K562 (cell line): ENCODE results near the gene SLC22A4. TPM values are rescaled to one million over a fixed set of nuclear protein-coding genes. Genes with fewer than 3 reads are reported as not detected.

ENCODE experiments used
- ATAC-seq: fragments of 200-7000 bp; cut with Tn5 transposase; 3 replicates; pipeline ENCODE4 v1.9.1; 2020; ENCODE audit warnings: moderate library complexity
- BruUV-seq: library from RNA; stranded (reverse); fragments of 400-500 nt; replicated peaks from 2 replicates; lab custom pipeline; 2021; lab: Mats Ljungman, UMichigan
- CTCF ChIA-PET: fragments of 300-600 bp; formaldehyde crosslinking; extraction: SDS; loops from one replicate; lab custom pipeline; 2021; ENCODE audit warnings: low intra/inter-chr PET ratio; lab: Yijun Ruan, JAX
- POLR2A ChIA-PET: fragments of 300-600, 350-650 bp; sonication (Branson Sonifier 250); formaldehyde crosslinking; extraction: SDS; loops from one replicate; lab custom pipeline; 2021; ENCODE audit warnings: antibody characterized with exemption, inconsistent platforms; lab: Yijun Ruan, JAX
- DNase-seq, 4 experiments: peaks; one replicate each; pipeline versions ENCODE4 v3.0.0 to v3.0.0-alpha.2; 2011 to 2018; ENCODE audit warnings: low spot score in 3 of 4, mixed read lengths in 3 of 4; ENCODE audit errors: extremely low read depth in 1 of 4
- FAIRE-seq: peaks from 2 replicates; lab custom pipeline; 2011; peaks lifted over from hg19 to GRCh38; lab: Jason Lieb, UNC
- H2AFZ ChIP-seq: 2 replicates; pipeline ENCODE4 v1.6.0; 2011; ENCODE audit warnings: low read depth, low read length, control low read depth, inconsistent platforms
- H3K27ac ChIP-seq: fragments of 200-600 bp; 3 replicates; pipeline ENCODE4 v1.8.0; 2011; ENCODE audit warnings: low read depth, mild to moderate bottlenecking, control low read depth, inconsistent platforms, low read length, moderate library complexity, mixed read lengths; ENCODE audit errors: extremely low read depth
- H3K27me3 ChIP-seq, 2 experiments: fragments of 300-600 bp in 1 of 2; 2 replicates in 1 of 2; 3 replicates in 1 of 2; pipeline versions ENCODE4 v1.6.0 to v1.8.0; 2011; ENCODE audit warnings: inconsistent platforms in 2 of 2, low read length in 2 of 2, mild to moderate bottlenecking in 1 of 2, mixed read lengths in 1 of 2, moderate library complexity in 1 of 2; ENCODE audit not compliant: control insufficient read depth in 2 of 2, insufficient read depth in 2 of 2
- H3K36me3 ChIP-seq: fragments of 300-600 bp; 3 replicates; pipeline ENCODE4 v1.8.0; 2011; ENCODE audit warnings: mild to moderate bottlenecking, low read length, inconsistent platforms; ENCODE audit not compliant: control insufficient read depth, insufficient read depth
- H3K4me1 ChIP-seq, 2 experiments: fragments of 200-600 bp in 1 of 2; replicated peaks in 1 of 2; 2 replicates in 1 of 2; 3 replicates in 1 of 2; pipeline versions ENCODE4 v1.5.1 to v1.8.0; 2011; ENCODE audit warnings: inconsistent platforms in 2 of 2, low read length in 2 of 2, mild to moderate bottlenecking in 1 of 2, mixed read lengths in 1 of 2, moderate library complexity in 1 of 2; ENCODE audit not compliant: control insufficient read depth in 2 of 2, insufficient read depth in 2 of 2
- H3K4me2 ChIP-seq: 2 replicates; pipeline ENCODE4 v1.6.1; 2011; ENCODE audit warnings: low read length, control low read depth, inconsistent platforms, mixed read lengths; ENCODE audit not compliant: insufficient read depth
- H3K4me3 ChIP-seq: fragments of 200-600 bp; sonication (generic), shearing (Covaris generic); 2 replicates; pipeline ENCODE4 v1.5.1; 2016; ENCODE audit warnings: control low read depth, inconsistent platforms
- H3K79me2 ChIP-seq: fragments of 200-600 bp; 3 replicates; pipeline ENCODE4 v1.8.0; 2011; ENCODE audit warnings: low read length, inconsistent platforms; ENCODE audit not compliant: control insufficient read depth, insufficient read depth
- H3K9ac ChIP-seq, 2 experiments: 2 replicates each; pipeline versions ENCODE4 v1.6.0 to v1.6.1; 2011; ENCODE audit warnings: low read depth in 2 of 2, low read length in 2 of 2, control low read depth in 1 of 2, inconsistent platforms in 1 of 2, mild to moderate bottlenecking in 1 of 2, mixed read lengths in 1 of 2; ENCODE audit not compliant: insufficient read depth in 1 of 2
- H3K9me1 ChIP-seq: one replicate; pipeline ENCODE4 v1.6.0; 2011; ENCODE audit warnings: inconsistent platforms, mild to moderate bottlenecking, low read length, moderate library complexity; ENCODE audit not compliant: control insufficient read depth, insufficient read depth
- H3K9me3 ChIP-seq: replicated peaks from 2 replicates; pipeline ENCODE4 v1.5.1; 2011; ENCODE audit warnings: low read depth, low read length, inconsistent platforms; ENCODE audit not compliant: control insufficient read depth, insufficient read depth
- H4K20me1 ChIP-seq: replicated peaks from 2 replicates; pipeline ENCODE4 v1.6.1; 2011; ENCODE audit warnings: low read length, inconsistent platforms, mixed read lengths; ENCODE audit not compliant: control insufficient read depth, insufficient read depth
- FOXA3 ChIP-seq, 2 experiments: fragments of 450-650 bp in 1 of 2; sonication (generic) in 1 of 2; formaldehyde crosslinking; IDR thresholded peaks in 1 of 2; conservative IDR thresholded peaks in 1 of 2; 2 replicates each; pipeline versions ENCODE4 v1.4.0 to v1.8.0; 2020 to 2022; ENCODE audit warnings: mild to moderate bottlenecking in 2 of 2, missing genetic modification reagents in 1 of 2
- ZNF174 ChIP-seq: fragments of 250-450 bp; sonication (Bioruptor Pico); IDR thresholded peaks from 2 replicates; pipeline ENCODE4 v1.4.0; 2020; ENCODE audit warnings: mild to moderate bottlenecking
- WGBS: fragments of 100-300 bp; shearing (Covaris generic); methylation state at CpG from one replicate; pipeline ENCODE4 v1.1.6; 2016; ENCODE audit warnings: low coverage, mixed read lengths; ENCODE audit not compliant: insufficient coverage; ENCODE audit errors: missing lambda C conversion rate; 5-methylcytosine and 5-hydroxymethylcytosine counted together
- in situ Hi-C: fragments of 300-500 bp; cut with MboI; formaldehyde crosslinking; loops from 4 replicates; pipeline ENCODE4 v1.15.0; 2018; ENCODE audit warnings: inconsistent platforms, mixed read lengths
- intact Hi-C: fragments of 100-400 bp; cut with micrococcal nuclease; formaldehyde crosslinking; loops from 2 replicates; pipeline ENCODE4 v1.14.2; 2022
- polyA plus RNA-seq, 8 experiments: library from polyadenylated mRNA; depleted of rRNA in 4 of 8; stranded (reverse) in 5 of 8; unstranded in 3 of 8; fragments of >200 nt; fragmentation: Nextera tagmentation in 2 of 8; fragmentation: Illumina TruSeq in 1 of 8; extraction: Ambion mirVana in 2 of 8; extraction: Trizol in 1 of 8; gene quantifications; 2 replicates each; pipeline versions ENCODE4 v1.2.1 to v1.2.3, GENCODE V29; 2011 to 2014; ENCODE audit warnings: inconsistent platforms in 1 of 8, missing spikeins in 1 of 8
- total RNA-seq, 7 experiments: library from RNA; depleted of rRNA in 6 of 7; stranded (reverse); fragments of >200 nt in 6 of 7; fragmentation: Illumina TruSeq in 2 of 7; extraction: Trizol in 2 of 7; gene quantifications; 2 replicates each; pipeline versions ENCODE4 v1.2.1 to v1.2.3, GENCODE V29; 2011 to 2021; ENCODE audit warnings: low replicate concordance in 1 of 7
- TF ChIP-seq, protein P1 (sequence below): sonication (generic); formaldehyde crosslinking; IDR thresholded peaks from 2 replicates; pipeline ENCODE4 v1.8.1; 2022; ENCODE audit warnings: missing genetic modification reagents

SLC22A4 gene
- total and polyA plus RNA-seq, 9 of the 15 experiments (the other 6 are each of a cell fraction or from before 2014, with no cell fraction given), result 2.7 to 9.5 (median 6.2) TPM

DNA sequence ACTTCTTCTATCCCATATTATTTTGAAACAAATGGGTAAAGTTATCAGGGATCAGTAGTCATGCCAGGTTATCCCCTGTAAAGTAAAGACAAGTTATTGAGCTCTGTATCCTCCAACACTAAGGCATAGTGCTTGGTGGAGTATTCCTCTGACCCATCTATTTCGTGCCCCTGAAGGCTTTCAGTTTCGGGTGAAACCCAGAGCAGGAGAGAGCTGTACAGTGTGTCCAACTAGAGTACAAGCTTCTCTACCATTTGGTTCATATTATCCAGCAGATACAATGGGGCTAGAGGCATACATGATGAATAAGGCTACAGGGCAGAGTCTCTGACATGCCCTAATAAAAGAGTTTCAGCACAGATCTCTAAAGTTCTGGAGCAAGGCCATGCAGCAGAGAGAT, 3.2 kb upstream of the SLC22A4 start:
- no peaks in the 10 kb centered on the region for H3K36me3 ChIP-seq
- H3K9ac ChIP-seq, result no peak overlapping the region
- no peak for ATAC-seq
- H3K4me1 ChIP-seq, result peaks cover 20 to 33% of the 10 kb centered on the region in 2 experiments; a peak in 4 of 5 replicates
- intact Hi-C loops, result loop anchor here (5.0 kb wide), 1 partner anchor 81 kb away; no protein-coding TSS in a partner anchor
- 65% methylated on average over 2 of the region's 2 CpGs for WGBS
- H3K9me3 ChIP-seq, result no peaks in the 10 kb centered on the region
- no peak for FAIRE-seq
- 0 out of 2 replicates have a peak, but pooled peaks cover 3% of the 10 kb centered on the region for H4K20me1 ChIP-seq
- in situ Hi-C loops, result no loop called here
- no peaks in the 10 kb centered on the region for H3K9me1 ChIP-seq
- no peaks in the 10 kb centered on the region for H3K27me3 ChIP-seq
- H3K4me2 ChIP-seq, result no peak overlapping the region
- no peak overlapping the region; the same call in 1 of the 2 replicates for H2AFZ ChIP-seq
- CTCF ChIA-PET, result no interaction called here
- H3K27ac ChIP-seq, result no peak overlapping the region
- no peak for TF ChIP-seq FOXA3 (CRISPR knock-in tag; conservative IDR thresholded peaks at IDR 0.05 in 1 of 2, IDR thresholded peaks at IDR 0.05 in 1 of 2)
- TF ChIP-seq, protein P1, sequence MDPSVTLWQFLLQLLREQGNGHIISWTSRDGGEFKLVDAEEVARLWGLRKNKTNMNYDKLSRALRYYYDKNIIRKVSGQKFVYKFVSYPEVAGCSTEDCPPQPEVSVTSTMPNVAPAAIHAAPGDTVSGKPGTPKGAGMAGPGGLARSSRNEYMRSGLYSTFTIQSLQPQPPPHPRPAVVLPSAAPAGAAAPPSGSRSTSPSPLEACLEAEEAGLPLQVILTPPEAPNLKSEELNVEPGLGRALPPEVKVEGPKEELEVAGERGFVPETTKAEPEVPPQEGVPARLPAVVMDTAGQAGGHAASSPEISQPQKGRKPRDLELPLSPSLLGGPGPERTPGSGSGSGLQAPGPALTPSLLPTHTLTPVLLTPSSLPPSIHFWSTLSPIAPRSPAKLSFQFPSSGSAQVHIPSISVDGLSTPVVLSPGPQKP, result no peak
- no peak for TF ChIP-seq ZNF174
- H3K79me2 ChIP-seq, result peaks cover 40% of the 10 kb centered on the region
- POLR2A ChIA-PET, result interaction anchor here (0.9 to 4.6 kb wide), 5 partner anchors 10 to 78 kb away, joined by 3 to 29 read pairs (median 5); partner anchors contain the start of gene SLC22A5
- DNase-seq, result no peak
- H3K4me3 ChIP-seq, result no peak overlapping the region
- BruUV-seq, result no TSS peak
